HG02981 (cell line): ENCODE data around the gene TNS1.
"Not testable (repeated sequence)": the region's sequence is repeated elsewhere in the genome, so short reads cannot be mapped to it uniquely, and the experiment has no call there.

Source experiments
- ATAC-seq: cut with Tn5 transposase; IDR thresholded peaks from one replicate; pipeline ENCODE4 v1.9.1; 2021; ENCODE audit warnings: mild to moderate bottlenecking, moderate library complexity; ENCODE audit not compliant: unreplicated experiment

Gene TNS1

DNA sequence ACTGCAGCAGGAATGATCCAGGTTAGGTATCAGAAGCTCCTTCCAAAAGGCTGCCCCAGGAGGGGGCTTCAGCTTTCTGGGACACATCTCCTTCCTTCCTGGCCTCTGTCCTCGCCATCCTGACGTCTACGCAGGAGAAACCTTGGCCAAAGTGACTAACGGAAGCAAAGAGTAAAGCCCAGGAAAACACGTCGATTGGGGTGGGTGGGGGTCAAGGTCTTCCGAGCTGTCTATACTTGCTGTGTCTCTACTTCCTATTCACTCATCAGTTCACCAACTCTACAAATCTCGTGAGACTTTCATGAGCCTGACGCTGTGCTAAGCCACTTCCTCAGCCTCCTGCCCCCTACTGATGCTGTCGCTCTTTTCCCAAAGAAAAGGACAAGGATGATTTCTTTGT lies 212.6 kb downstream of the TNS1 start:
- peak; percentile 68 for ATAC-seq

GRCh38 chr2:217789736-217790181 lies 213.0 kb downstream of the TNS1 start:
- ATAC-seq, result no peak

- peak; percentile 58 for ATAC-seq
These were observed 213.6 kb downstream of the TNS1 start for GRCh38 chr2:217789003-217789735.

GRCh38 chr2:217788669-217789002 lies 214.2 kb downstream of the TNS1 start:
- no peak for ATAC-seq

DNA sequence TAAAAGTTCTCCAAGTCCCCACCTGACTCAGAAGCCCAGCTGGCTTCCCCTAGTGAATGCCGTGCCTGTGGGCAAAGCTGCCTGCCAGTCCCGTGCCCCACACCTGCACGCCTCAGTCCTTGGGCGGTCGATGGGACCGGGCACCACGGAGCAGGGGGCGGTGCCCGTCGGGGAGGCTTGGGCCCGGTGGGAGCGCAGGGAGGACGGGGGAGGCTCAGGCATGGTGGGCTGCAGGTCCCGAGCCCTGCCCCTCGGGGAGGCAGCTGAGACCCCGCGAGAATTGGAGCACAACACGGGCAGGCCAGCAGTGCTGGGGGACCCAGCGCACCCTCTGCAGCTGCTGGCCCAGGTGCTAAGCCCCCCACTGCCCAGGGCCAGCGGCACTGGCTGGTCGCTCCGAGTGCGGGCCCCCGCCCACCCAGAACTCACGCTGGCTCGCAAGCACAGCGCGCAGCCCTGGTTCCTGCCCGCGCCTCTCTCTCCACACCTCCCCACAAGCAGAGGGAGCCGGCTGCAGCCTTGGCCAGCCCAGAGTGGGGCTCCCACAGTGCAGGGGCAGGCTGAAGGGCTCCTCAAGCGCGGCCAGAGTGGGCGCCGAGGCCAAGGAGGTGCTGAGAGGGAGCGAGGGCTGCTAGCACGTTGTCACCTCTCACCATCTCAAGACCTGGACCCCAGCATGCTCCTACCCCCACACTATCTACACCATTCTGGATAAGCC lies 215.5 kb downstream of the TNS1 start:
- ATAC-seq, result no peak

GRCh38 chr2:217786560-217786959 lies 216.2 kb downstream of the TNS1 start:
- ATAC-seq, result not testable (repeated sequence)

DNA sequence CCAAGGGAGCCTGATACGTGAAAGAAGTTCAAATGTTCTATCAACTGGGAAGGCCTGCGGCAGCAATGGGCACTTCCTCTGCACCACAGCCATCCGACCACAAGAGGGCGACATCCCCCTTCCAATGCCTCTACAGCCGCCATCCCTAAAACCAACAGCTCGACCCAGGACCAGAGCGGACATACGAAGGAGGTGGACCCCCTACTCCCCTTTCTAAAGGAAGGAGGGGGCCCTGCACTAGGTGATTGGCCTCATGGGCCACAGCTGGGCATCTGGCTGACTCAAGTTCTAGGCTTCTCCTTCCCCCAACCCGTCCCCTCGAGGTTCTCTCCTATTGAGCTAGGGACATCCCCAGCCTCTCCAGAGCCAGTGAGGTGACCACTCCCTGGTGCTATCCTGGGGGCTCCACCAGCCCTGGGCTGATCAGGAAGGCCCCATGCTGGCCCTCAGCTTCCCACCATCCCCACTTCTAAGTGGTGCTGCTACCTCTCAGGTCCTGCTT lies 217.2 kb downstream of the TNS1 start:
- no peak for ATAC-seq

GRCh38 chr2:217784996-217785543 lies 217.7 kb downstream of the TNS1 start:
- ATAC-seq, result no peak

DNA sequence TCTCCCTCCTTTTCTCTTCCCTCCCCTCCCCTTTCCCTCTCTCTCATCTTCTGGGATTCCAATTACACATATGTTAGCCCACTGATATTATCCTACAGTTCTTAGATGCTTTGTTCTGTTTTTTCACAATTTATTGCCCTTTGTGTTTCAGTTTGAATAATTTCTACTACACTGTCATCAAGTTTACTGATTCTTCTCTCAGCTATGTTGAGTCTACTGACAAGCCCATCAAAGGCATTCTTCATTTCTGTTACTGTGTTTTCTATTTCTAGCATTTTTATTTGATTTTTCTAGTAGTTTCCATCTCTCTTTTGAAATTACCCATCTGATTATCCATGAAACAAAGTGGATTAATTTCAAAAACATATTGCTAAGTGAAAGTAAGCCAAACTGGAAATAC lies 219.6 kb downstream of the TNS1 start:
- no peak for ATAC-seq

- no peak for ATAC-seq
These were observed 224.9 kb downstream of the TNS1 start for GRCh38 chr2:217777906-217778305.

DNA sequence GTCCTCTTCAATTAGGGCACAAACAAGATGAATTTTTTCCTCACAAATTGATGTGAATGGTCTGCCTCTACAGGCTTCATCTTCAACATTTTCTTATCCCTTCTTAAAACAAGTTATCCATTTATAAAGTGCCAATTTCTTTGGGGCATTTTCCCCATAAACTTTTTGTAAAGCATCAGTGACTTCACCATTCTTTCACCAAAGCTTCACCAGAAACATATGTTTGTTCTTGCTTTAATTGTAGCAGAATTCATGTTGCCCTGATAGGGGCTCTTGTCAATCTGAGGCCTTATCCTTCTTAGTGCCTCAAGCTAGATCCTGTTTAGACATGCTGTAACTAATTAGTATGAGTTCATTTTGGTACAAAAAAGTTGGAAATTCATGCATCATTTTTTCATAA lies 226.2 kb downstream of the TNS1 start:
- ATAC-seq, result no peak

GRCh38 chr2:217775920-217776503 lies 226.8 kb downstream of the TNS1 start:
- ATAC-seq, result no peak

- ATAC-seq, result no peak
These were observed 228.6 kb downstream of the TNS1 start for GRCh38 chr2:217774232-217774631.

- ATAC-seq, result no peak
These were observed 229.3 kb downstream of the TNS1 start for GRCh38 chr2:217773539-217773938.

DNA sequence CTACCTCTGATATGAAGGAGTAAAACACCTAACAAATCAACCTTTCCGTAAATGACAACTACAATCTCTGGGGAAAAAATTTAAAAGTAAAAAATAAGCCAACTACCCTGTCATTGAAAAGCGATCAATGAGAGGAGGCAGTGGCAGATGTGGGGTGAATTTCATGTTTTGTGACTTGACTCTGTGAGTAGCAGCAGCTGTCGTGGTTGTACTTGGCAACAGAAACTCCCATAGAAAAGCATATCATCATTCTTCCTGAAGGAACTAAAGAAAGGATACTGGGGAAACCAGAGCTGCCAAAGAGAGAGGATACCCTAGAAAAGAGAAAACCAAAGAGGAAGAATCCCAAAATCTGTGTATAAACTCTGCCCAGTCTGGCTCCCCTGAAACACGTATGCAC lies 236.4 kb downstream of the TNS1 start:
- ATAC-seq, result no peak

- no peak for ATAC-seq
These were observed 241.0 kb downstream of the TNS1 start for GRCh38 chr2:217761645-217762277.

GRCh38 chr2:217759991-217760390 lies 242.8 kb downstream of the TNS1 start:
- ATAC-seq, result no peak

DNA sequence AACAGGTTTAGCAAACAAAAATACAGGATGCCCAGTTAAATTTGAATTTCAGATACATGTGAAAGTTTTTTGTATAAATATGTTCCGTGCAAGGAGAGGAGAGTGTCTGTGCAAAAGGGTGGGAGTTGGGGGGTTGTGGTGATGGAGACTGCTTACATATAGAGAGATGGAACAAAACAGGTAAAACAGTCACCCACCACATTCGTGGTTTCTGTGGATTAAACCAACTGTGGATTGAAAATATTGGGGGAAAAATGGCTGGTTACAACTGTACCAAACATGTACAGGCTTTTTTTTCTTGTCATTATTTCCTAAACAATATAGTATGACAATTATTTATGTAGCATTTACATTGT lies 245.7 kb downstream of the TNS1 start:
- no peak for ATAC-seq

- ATAC-seq, result no peak
These were observed 246.3 kb downstream of the TNS1 start for GRCh38 chr2:217756375-217757107.

GRCh38 chr2:217755027-217755745 lies 247.6 kb downstream of the TNS1 start:
- ATAC-seq, result no peak
